ENCODE measurements around the gene ALOXE3. TPM values are rescaled to one million over a fixed set of nuclear protein-coding genes. Genes with fewer than 3 reads are reported as not detected.

Gene ALOXE3
- total and polyA plus RNA-seq, 2 of the 8 experiments (the other 6 are each of a cell fraction or from before 2014, with no cell fraction given), result 0.26 TPM; not detected in 1

GRCh38 chr17:8047769-8048110, 70.6 kb downstream of the ALOXE3 start:
- 92% methylated on average over 4 of the region's 4 CpGs; no CpG with 5 or more reads in 1 of the 2 experiments for WGBS, 2 experiments (ENCODE audit: extremely low coverage in 1 of 2, insufficient coverage in 1 of 2, insufficient read length in 1 of 2, insufficient replicate concordance in 2 of 2, low coverage in 1 of 2, low lambda C conversion rate in 2 of 2, missing lambda C conversion rate in 1 of 2)
- Histone ChIP-seq H2AK5ac (ENCODE audit: low read depth, low read length) (no peak overlapping the region), H3K4me3 (ENCODE audit: extremely low read depth in 1 of 4, insufficient read depth in 2 of 4, low read depth in 3 of 4, low read length in 4 of 4) (no peak overlapping the region), H3K18ac (ENCODE audit: extremely low read depth, low read length) (no peak overlapping the region), H3K9ac (replicated peaks in 1 of 4; ENCODE audit: extremely low read depth in 1 of 4, low read depth in 3 of 4, low read length in 3 of 4) (no peak overlapping the region), H4K5ac (ENCODE audit: insufficient read length, low read depth, low read length) (no peak overlapping the region), H2BK120ac (replicated peaks; ENCODE audit: low read depth, low read length) (no peak overlapping the region), H3K4ac (replicated peaks; ENCODE audit: insufficient read length, low read depth, low read length) (no peak overlapping the region), H3K4me2 (ENCODE audit: insufficient read depth in 1 of 2, low read depth in 2 of 2, low read length in 2 of 2) (no peak overlapping the region), H2AFZ (ENCODE audit: low read length) (no peak overlapping the region), H2BK12ac (ENCODE audit: low read depth, low read length) (no peak overlapping the region), H2BK15ac (ENCODE audit: low read length) (no peak overlapping the region), H3K9me3 (ENCODE audit: insufficient read depth in 2 of 2, low read depth in 1 of 2, low read length in 1 of 2) (no peaks in the 10 kb centered on the region), H3K79me2 (ENCODE audit: control insufficient read depth in 1 of 2, insufficient read depth in 2 of 2, low read length in 2 of 2) (no peaks in the 10 kb centered on the region), H3K27me3 (replicated peaks in 1 of 4; ENCODE audit: control insufficient read depth in 3 of 4, extremely low read depth in 1 of 4, insufficient read depth in 3 of 4, low read length in 3 of 4) (peaks cover 0 to 3% (median 1%) of the 10 kb centered on the region in 4 experiments; a peak in 3 of 7 replicates), H4K8ac (ENCODE audit: extremely low read depth, insufficient read depth, low read length) (no peak overlapping the region; the same call in 1 of the 2 replicates), H3K14ac (ENCODE audit: insufficient read length) (no peak overlapping the region), H2BK20ac (ENCODE audit: low read length) (no peak overlapping the region), H3K23me2 (ENCODE audit: low read depth, low read length) (no peaks in the 10 kb centered on the region), H3K79me1 (ENCODE audit: low read depth, low read length) (no peaks in the 10 kb centered on the region), H3K4me1 (replicated peaks in 1 of 4; ENCODE audit: control insufficient read depth in 3 of 4, insufficient read depth in 4 of 4, low read length in 3 of 4) (no peaks in the 10 kb centered on the region), H3K27ac (ENCODE audit: low read depth, low read length) (no peak overlapping the region), H3K36me3 (ENCODE audit: control insufficient read depth in 2 of 4, insufficient read depth in 4 of 4, low read length in 3 of 4) (no peaks in the 10 kb centered on the region; a peak in 1 of 8 replicates), H3K56ac (replicated peaks; ENCODE audit: insufficient read length, low read depth, low read length) (no peak overlapping the region), H2BK5ac (ENCODE audit: low read depth, low read length) (no peak overlapping the region), H4K91ac (replicated peaks; ENCODE audit: insufficient read length, low read length) (no peak overlapping the region), H4K20me1 (replicated peaks in 1 of 2; ENCODE audit: control insufficient read depth in 1 of 2, insufficient read depth in 2 of 2, low read length in 2 of 2) (no peaks in the 10 kb centered on the region), H3K23ac (ENCODE audit: insufficient read length) (no peak overlapping the region)
- DNase-seq (ENCODE audit: low read depth in 1 of 2, low spot score in 2 of 2) (no peak), FAIRE-seq (no peak)
- ChIA-PET CTCF (ENCODE audit: partially characterized antibody) (interaction anchor here (0.7 to 2.8 kb wide), 6 partner anchors 10 to 304 kb away, joined by 3 to 19 read pairs (median 5); no protein-coding TSS in a partner anchor), POLR2A (ENCODE audit: partially characterized antibody) (interaction anchor here (2.3 kb wide), 1 partner anchor 126 kb away, joined by 7 read pairs; no protein-coding TSS in a partner anchor)
- no peak for TF ChIP-seq BCL11A (IDR thresholded peaks at IDR 0.05; ENCODE audit: low read depth in 2 of 2, low read length in 2 of 2)
- no peak for TF ChIP-seq HDAC6 (IDR thresholded peaks at IDR 0.05; ENCODE audit: low read depth, low read length)
- no peak for TF ChIP-seq SIN3A (conservative IDR thresholded peaks at IDR 0.05 in 1 of 2, IDR thresholded peaks at IDR 0.05 in 1 of 2; ENCODE audit: low read depth in 1 of 2, low read length in 2 of 2)
- no peak for TF ChIP-seq NANOG (IDR thresholded peaks at IDR 0.05; ENCODE audit: insufficient read depth, low read depth, low read length, poor library complexity, severe bottlenecking)
- no peak for TF ChIP-seq TAF1 (IDR thresholded peaks at IDR 0.05; ENCODE audit: low read depth, low read length)
- no peak for TF ChIP-seq CTCF (IDR thresholded peaks at IDR 0.05; ENCODE audit: control extremely low read depth in 1 of 3, insufficient read depth in 1 of 3, low read depth in 1 of 3, low read length in 3 of 3)
- no peak for TF ChIP-seq CTBP2 (IDR thresholded peaks at IDR 0.05; ENCODE audit: borderline replicate concordance, insufficient read depth, insufficient read length, low read length)
- TF ChIP-seq USF2 (IDR thresholded peaks at IDR 0.05; ENCODE audit: low read length), result no peak

All from H1 (cell line).